Naive thymus-derived CD8-positive, alpha-beta T cell (primary cell): ENCODE results near the gene RSU1. TPM values are rescaled to one million over a fixed set of nuclear protein-coding genes. Genes with fewer than 3 reads are reported as not detected.

Source experiments
- ATAC-seq, 2 donors: fragments of 150-1000 bp; cut with Tn5 transposase in 1 of 2; sonication (Bioruptor Pico), chemical (Tn5 transposase) in 1 of 2; 1 replicate in 1 of 2; 2 replicates in 1 of 2; pipeline ENCODE4 v1.10.0; 2021; ENCODE audit warnings: mild to moderate bottlenecking in 2 of 2, moderate library complexity in 2 of 2
- POLR2A ChIA-PET: fragments of 350-600 bp; sonication (Branson Sonifier 250); formaldehyde crosslinking; loops from one replicate; lab custom pipeline; 2021; ENCODE audit warnings: antibody characterized with exemption; lab: Charles Lee
- DNase-seq, 10 donors: peaks; one replicate each; pipeline versions ENCODE4 v3.0.0 to v3.0.0-alpha.2; 2020 to 2022
- H3K27ac Mint-ChIP-seq, 10 donors: one replicate each; pipeline ENCODE4 v1.8.0; 2020 to 2022; ENCODE audit warnings: mild to moderate bottlenecking in 10 of 10, mixed read lengths in 10 of 10, moderate library complexity in 4 of 10, inconsistent platforms in 1 of 10
- H3K27me3 Mint-ChIP-seq, 5 donors: one replicate each; pipeline ENCODE4 v1.8.0; 2021 to 2022; ENCODE audit warnings: mixed read lengths in 5 of 5
- H3K36me3 Mint-ChIP-seq, 3 donors: one replicate each; pipeline ENCODE4 v1.8.0; 2020 to 2022; ENCODE audit warnings: mixed read lengths in 3 of 3, mild to moderate bottlenecking in 2 of 3, inconsistent platforms in 1 of 3
- H3K4me1 Mint-ChIP-seq, 4 donors: one replicate each; pipeline ENCODE4 v1.8.0; 2021 to 2022; ENCODE audit warnings: mixed read lengths in 4 of 4
- H3K4me3 Mint-ChIP-seq, 10 donors: one replicate each; pipeline ENCODE4 v1.8.0; 2020 to 2022; ENCODE audit warnings: mild to moderate bottlenecking in 10 of 10, mixed read lengths in 10 of 10, moderate library complexity in 6 of 10, inconsistent platforms in 1 of 10
- H3K9me3 Mint-ChIP-seq, 9 donors: one replicate each; pipeline ENCODE4 v1.8.0; 2020 to 2022; ENCODE audit warnings: mixed read lengths in 9 of 9, mild to moderate bottlenecking in 3 of 9, inconsistent platforms in 1 of 9, moderate library complexity in 1 of 9
- polyA plus RNA-seq, 3 donors: library from polyadenylated mRNA; unstranded; fragments of 300-500 nt; fragmentation: Illumina TruSeq; gene quantifications; one replicate each; pipeline ENCODE4 v1.2.3, GENCODE V29; 2021
- total RNA-seq, 8 experiments: library from RNA in 2 of 8; stranded (reverse) in 2 of 8; gene quantifications; one replicate each; pipeline ENCODE4 v1.2.3 and lab custom pipeline; 2021 to 2026

Gene RSU1
- total and polyA plus RNA-seq, 5 experiments from 2014 or later: 57.8 to 149 (median 127) TPM

- no peak overlapping the region for H3K27ac Mint-ChIP-seq
- no peaks in the 10 kb centered on the region for H3K9me3 Mint-ChIP-seq
- POLR2A ChIA-PET: no interaction called here
- ATAC-seq (no peak), DNase-seq (no peak)
- peaks cover 5 to 16% (median 9%) of the 10 kb centered on the region in 4 donors for H3K4me1 Mint-ChIP-seq
- H3K36me3 Mint-ChIP-seq: peaks cover 8 to 16% (median 8%) of the 10 kb centered on the region in 3 donors
- H3K27me3 Mint-ChIP-seq: no peaks in the 10 kb centered on the region
- H3K4me3 Mint-ChIP-seq: no peak overlapping the region
Observed at GRCh38 chr10:16648366-16648765, 168.9 kb downstream of the RSU1 start.

GRCh38 chr10:16646181-16647059 is 170.8 kb downstream of the RSU1 start:
- H3K27me3 Mint-ChIP-seq: no peaks in the 10 kb centered on the region
- H3K27ac Mint-ChIP-seq: no peak overlapping the region
- POLR2A ChIA-PET: no interaction called here
- peaks cover 0 to 16% (median 8%) of the 10 kb centered on the region in 4 donors for H3K4me1 Mint-ChIP-seq
- H3K9me3 Mint-ChIP-seq: no peaks in the 10 kb centered on the region
- no peak overlapping the region for H3K4me3 Mint-ChIP-seq
- H3K36me3 Mint-ChIP-seq: peaks cover 8 to 13% (median 8%) of the 10 kb centered on the region in 3 donors
- no peak for ATAC-seq
- DNase-seq: no peak

GRCh38 chr10:16644146-16644545 is 173.1 kb downstream of the RSU1 start:
- H3K4me3 Mint-ChIP-seq: no peak overlapping the region
- POLR2A ChIA-PET: no interaction called here
- H3K27me3 Mint-ChIP-seq: no peaks in the 10 kb centered on the region
- peaks cover 4 to 18% (median 7%) of the 10 kb centered on the region in 3 donors for H3K36me3 Mint-ChIP-seq
- no peaks in the 10 kb centered on the region for H3K9me3 Mint-ChIP-seq
- ATAC-seq: no peak
- no peak for DNase-seq
- H3K27ac Mint-ChIP-seq: no peak overlapping the region
- peaks cover 0 to 22% (median 12%) of the 10 kb centered on the region in 4 donors for H3K4me1 Mint-ChIP-seq

GRCh38 chr10:16643502-16643901 is 173.7 kb downstream of the RSU1 start:
- no peak for DNase-seq

GRCh38 chr10:16640153-16640552 is 177.1 kb downstream of the RSU1 start:
- peaks cover 0 to 10% (median 7%) of the 10 kb centered on the region in 4 donors for H3K4me1 Mint-ChIP-seq
- H3K27me3 Mint-ChIP-seq: no peaks in the 10 kb centered on the region
- ATAC-seq (no peak), DNase-seq (no peak)
- H3K27ac Mint-ChIP-seq: peak overlapping the region in 2 of 10 donors; percentile 32 to 68
- H3K9me3 Mint-ChIP-seq: no peaks in the 10 kb centered on the region
- peaks cover 7 to 17% (median 15%) of the 10 kb centered on the region in 3 donors for H3K36me3 Mint-ChIP-seq
- POLR2A ChIA-PET: no interaction called here
- no peak overlapping the region for H3K4me3 Mint-ChIP-seq

More at GRCh38 chr10:16643502-16643901, 173.7 kb downstream of the RSU1 start:
- H3K4me3 Mint-ChIP-seq: no peak overlapping the region
- no peaks in the 10 kb centered on the region for H3K9me3 Mint-ChIP-seq
- no peaks in the 10 kb centered on the region for H3K27me3 Mint-ChIP-seq
- POLR2A ChIA-PET: no interaction called here
- peaks cover 0 to 22% (median 12%) of the 10 kb centered on the region in 4 donors for H3K4me1 Mint-ChIP-seq
- ATAC-seq: no peak
- peaks cover 9 to 20% (median 13%) of the 10 kb centered on the region in 3 donors for H3K36me3 Mint-ChIP-seq
- no peak overlapping the region for H3K27ac Mint-ChIP-seq

GRCh38 chr10:16639471-16639870 is 177.8 kb downstream of the RSU1 start:
- no peaks in the 10 kb centered on the region for H3K27me3 Mint-ChIP-seq
- H3K27ac Mint-ChIP-seq: no peak overlapping the region
- no peak for DNase-seq
- no peaks in the 10 kb centered on the region for H3K9me3 Mint-ChIP-seq
- POLR2A ChIA-PET: no interaction called here
- peaks cover 7 to 18% (median 15%) of the 10 kb centered on the region in 3 donors for H3K36me3 Mint-ChIP-seq
- ATAC-seq: no peak
- peaks cover 0 to 9% (median 6%) of the 10 kb centered on the region in 4 donors for H3K4me1 Mint-ChIP-seq
- H3K4me3 Mint-ChIP-seq: no peak overlapping the region

GRCh38 chr10:16632996-16633395 is 184.2 kb downstream of the RSU1 start:
- DNase-seq: no peak
- POLR2A ChIA-PET: no interaction called here
- no peak for ATAC-seq
- peaks cover 9 to 35% (median 28%) of the 10 kb centered on the region in 3 donors for H3K36me3 Mint-ChIP-seq
- no peaks in the 10 kb centered on the region for H3K9me3 Mint-ChIP-seq
- peaks cover 0 to 2% (median 0%) of the 10 kb centered on the region in 4 donors for H3K4me1 Mint-ChIP-seq
- no peak overlapping the region for H3K27ac Mint-ChIP-seq
- no peaks in the 10 kb centered on the region for H3K27me3 Mint-ChIP-seq
- H3K4me3 Mint-ChIP-seq: no peak overlapping the region

- Mint-ChIP-seq H3K4me3 (no peak overlapping the region), H3K27me3 (no peaks in the 10 kb centered on the region), H3K36me3 (peaks cover 51 to 63% (median 56%) of the 10 kb centered on the region in 3 donors), H3K4me1 (peaks cover 0 to 7% (median under 1%) of the 10 kb centered on the region in 4 donors), H3K27ac (no peak overlapping the region), H3K9me3 (peaks cover 11 to 42% (median 18%) of the 10 kb centered on the region in 9 donors)
- ATAC-seq (no peak), DNase-seq (no peak)
- POLR2A ChIA-PET: no interaction called here
Observed at GRCh38 chr10:16626697-16627096, 190.5 kb downstream of the RSU1 start.

GRCh38 chr10:16612981-16613355 is 204.3 kb downstream of the RSU1 start:
- ATAC-seq (no peak), DNase-seq (no peak)
- no peak overlapping the region for H3K4me3 Mint-ChIP-seq
- peaks cover 0 to 5% (median 0%) of the 10 kb centered on the region in 4 donors for H3K4me1 Mint-ChIP-seq
- peaks cover 2 to 35% (median 26%) of the 10 kb centered on the region in 9 donors for H3K9me3 Mint-ChIP-seq
- POLR2A ChIA-PET: no interaction called here
- no peaks in the 10 kb centered on the region for H3K27me3 Mint-ChIP-seq
- H3K36me3 Mint-ChIP-seq: peaks cover 33% of the 10 kb centered on the region in 3 donors
- peak overlapping the region in 1 of 10 donors; percentile 18 for H3K27ac Mint-ChIP-seq

GRCh38 chr10:16612115-16612980 is 204.9 kb downstream of the RSU1 start:
- Mint-ChIP-seq H3K36me3 (peaks cover 30 to 32% (median 30%) of the 10 kb centered on the region in 3 donors), H3K27me3 (no peaks in the 10 kb centered on the region), H3K9me3 (peaks cover 2 to 29% (median 20%) of the 10 kb centered on the region in 9 donors), H3K4me1 (peaks cover 0 to 5% (median 0%) of the 10 kb centered on the region in 4 donors), H3K27ac (peak overlapping the region in 1 of 10 donors; percentile 18), H3K4me3 (no peak overlapping the region)
- DNase-seq (peak in 1 of 10 donors; percentile 17), ATAC-seq (no peak)
- POLR2A ChIA-PET: no interaction called here

GRCh38 chr10:16611037-16611436 is 206.2 kb downstream of the RSU1 start:
- Mint-ChIP-seq H3K4me1 (peaks cover 0 to 9% (median 0%) of the 10 kb centered on the region in 4 donors), H3K9me3 (peaks cover 0 to 16% (median 8%) of the 10 kb centered on the region in 9 donors), H3K27me3 (no peaks in the 10 kb centered on the region), H3K27ac (no peak overlapping the region), H3K36me3 (peaks cover 19 to 28% (median 25%) of the 10 kb centered on the region in 3 donors), H3K4me3 (no peak overlapping the region)
- ATAC-seq (no peak), DNase-seq (no peak)
- POLR2A ChIA-PET: no interaction called here

GRCh38 chr10:16609211-16609610 is 208.0 kb downstream of the RSU1 start:
- Mint-ChIP-seq H3K4me1 (peaks cover 0 to 4% (median 0%) of the 10 kb centered on the region in 4 donors), H3K27ac (no peak overlapping the region)
- no peak for ATAC-seq

More at GRCh38 chr10:16609211-16609610, 208.0 kb downstream of the RSU1 start:
- Mint-ChIP-seq H3K36me3 (peaks cover 4 to 19% (median 13%) of the 10 kb centered on the region in 3 donors), H3K4me3 (no peak overlapping the region), H3K27me3 (no peaks in the 10 kb centered on the region), H3K9me3 (peaks cover 0 to 4% (median 0%) of the 10 kb centered on the region in 9 donors)
- DNase-seq: no peak
- POLR2A ChIA-PET: no interaction called here
